Activated CD8-positive, alpha-beta memory T cell treated with anti-CD3 and anti-CD28 coated beads, Interleukin-2, amount 50 U/mL, for 1 hour (primary cell): ENCODE data around the gene AFG1L.
"Not testable (repeated sequence)": the region's sequence is repeated elsewhere in the genome, so short reads cannot be mapped to it uniquely, and the experiment has no call there.

Experiments
- DNase-seq: peaks from one replicate; pipeline ENCODE4 v3.0.0-alpha.2; 2020; ENCODE audit errors: extremely low read depth

The AFG1L gene

DNA sequence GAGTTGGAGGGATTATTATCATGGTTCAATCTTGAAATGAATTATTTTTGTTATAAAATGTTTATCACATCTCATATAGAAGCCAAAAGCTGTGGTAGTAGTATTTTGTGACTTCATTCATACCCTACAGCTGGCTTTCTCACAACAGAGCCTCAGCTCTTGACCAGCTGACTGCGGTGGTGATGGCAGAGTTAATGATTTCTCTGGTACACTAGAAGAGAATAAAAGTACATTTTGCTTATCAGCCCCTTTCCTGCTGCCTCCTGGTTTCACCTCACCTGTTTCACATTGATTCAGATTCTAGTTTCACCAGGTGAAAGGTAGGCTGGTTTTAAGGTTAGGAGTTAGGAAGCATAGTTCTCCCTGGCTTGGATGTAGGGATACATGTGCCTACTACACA lies 55.7 kb downstream of the AFG1L start:
- no peak for DNase-seq

DNA sequence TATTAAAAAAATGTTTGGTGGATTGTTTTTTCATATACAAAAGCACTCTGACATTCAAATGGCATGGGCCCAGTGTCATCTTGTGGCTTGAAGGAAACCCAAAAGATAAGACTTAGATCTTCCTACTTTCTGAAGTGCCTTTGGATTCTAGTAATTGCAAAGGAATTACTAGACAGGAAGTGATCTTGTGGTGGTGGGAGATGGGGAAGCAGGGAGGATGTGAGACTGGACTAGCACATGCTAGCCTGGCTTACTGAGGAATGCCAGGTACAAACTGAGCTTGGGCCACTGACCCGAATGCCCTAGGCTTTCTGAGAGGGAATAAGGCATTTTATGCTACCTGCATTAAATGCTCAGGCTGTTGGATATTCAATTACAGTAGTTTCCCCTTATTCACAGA lies 59.0 kb downstream of the AFG1L start:
- no peak for DNase-seq

DNA sequence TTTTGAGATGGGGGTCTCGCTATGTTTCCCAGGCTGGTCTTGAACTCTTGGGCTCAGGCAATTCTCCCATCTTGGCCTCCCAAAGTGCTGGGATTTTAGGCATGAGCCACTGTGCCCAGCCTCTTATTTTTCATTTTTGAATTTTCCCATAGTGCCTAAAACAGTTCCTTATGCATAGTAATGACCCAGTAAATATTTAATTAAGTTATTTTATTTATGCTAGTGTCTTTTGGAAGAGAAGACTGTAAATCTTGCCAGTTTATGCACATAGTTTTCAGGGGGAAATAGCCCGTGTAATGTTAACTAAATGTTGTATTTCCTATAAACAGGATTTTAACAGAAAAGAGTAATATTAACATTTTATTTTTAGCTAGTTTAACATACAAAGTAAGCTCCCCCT lies 60.3 kb downstream of the AFG1L start:
- DNase-seq: no peak

DNA sequence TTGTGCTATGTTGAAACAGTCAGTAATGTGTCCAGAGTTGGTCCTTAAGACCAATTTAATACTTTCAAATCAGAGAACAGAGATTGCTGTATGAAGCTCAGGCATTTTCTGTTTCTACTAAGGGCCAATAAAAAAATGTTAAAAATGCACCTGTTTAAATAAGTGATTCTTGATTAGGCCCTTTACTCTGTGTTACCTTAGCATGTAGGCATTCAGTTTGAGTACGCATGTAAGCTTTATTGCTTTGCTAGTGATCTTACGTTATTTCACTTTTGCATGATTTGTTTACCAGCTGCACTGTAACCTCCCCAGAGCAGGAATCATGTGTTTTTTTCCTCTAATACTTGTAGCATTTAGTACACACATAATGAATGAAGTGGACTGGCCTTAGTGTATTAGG lies 61.0 kb downstream of the AFG1L start:
- no peak for DNase-seq

DNA sequence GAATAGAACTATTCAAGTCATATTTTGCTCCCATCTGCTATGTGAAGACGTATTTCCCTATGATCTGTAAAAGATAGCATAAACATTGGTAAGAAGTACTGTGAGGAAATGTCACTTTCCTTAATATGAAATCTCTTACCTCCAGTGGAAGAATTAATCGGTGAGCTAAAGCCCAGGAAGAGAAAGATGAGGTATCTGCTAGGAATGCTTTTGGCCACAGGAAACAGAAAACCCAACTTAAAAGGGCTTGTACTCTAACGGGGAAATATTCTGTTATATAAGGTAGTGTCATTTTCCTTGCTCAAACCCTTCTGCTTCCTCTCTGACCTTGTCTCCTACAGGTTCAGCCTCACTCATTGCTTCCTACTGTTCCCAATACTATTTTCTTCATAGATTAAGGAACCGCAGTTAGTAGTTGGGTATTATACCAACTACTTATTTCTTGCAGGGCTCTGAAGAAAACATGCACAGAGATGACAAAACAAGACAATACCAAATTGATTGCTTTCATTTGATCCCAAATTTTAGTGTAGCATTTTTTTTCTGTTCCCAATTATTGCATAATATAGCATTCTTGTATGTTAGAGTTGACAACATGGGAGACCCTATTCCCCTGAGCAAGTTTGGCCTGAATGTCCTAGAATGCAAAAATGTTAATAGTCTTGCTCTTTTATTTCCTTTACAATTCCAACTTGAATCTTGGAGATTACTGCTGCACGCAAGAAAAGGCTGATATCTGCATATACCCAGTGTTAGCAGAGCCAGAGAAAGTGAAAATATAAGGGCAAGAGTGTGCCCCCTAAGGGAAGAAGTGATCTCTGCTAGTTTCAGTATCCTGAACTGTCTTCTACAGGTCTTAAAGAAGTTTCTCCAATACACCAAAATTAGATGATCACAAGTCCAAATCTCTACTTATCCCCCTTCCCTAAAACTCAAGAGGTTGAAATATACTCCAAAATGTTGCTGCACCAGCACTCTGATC lies 65.3 kb downstream of the AFG1L start:
- no peak for DNase-seq

DNA sequence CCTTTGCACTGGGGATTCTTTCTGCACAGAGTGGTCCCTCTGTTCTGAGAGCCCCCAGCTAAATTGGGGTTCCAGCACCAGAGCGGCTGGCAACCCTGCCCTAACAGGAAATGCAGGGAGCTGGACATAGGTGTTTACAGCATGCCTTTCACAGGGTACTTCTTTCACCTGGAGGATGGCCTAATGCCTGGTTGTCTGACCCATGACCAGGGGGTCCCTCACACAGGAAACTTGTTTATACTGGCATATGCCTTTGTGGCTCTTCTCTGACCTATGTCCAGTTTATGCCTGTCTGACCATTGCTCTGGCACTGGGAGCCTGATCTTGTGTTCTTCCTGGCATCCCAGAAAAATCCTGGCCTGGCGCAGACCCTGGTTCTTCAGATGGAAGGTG lies 66.1 kb downstream of the AFG1L start:
- DNase-seq: no peak

DNA sequence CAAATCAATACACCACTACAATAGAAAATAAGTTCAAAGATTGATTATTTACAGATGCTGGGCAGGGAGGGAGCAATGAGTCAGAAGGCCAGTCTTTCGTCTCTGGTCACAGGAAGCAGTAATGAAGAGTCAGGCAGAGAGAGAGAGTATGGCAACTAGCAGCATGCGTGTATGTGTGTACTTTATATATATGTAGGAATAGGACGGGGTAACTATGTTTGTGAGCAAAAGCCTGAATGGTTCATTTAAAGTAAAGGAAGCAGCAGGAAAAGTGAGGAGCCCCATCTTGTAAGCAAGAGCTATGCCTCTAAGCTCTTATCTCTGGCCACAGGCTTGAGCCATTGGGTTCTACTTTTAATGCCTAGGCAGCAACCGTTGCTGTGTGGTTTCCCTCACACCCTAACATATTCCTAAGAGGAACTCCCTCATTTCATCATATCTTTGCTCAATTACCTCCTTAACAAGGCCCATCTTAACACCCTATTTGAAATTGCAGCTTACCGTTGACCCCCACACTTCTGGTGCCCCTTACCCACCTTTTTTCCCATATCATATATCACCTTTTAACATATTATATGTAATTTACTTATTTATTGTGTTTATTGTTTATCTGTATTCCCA lies 66.6 kb downstream of the AFG1L start:
- no peak for DNase-seq

DNA sequence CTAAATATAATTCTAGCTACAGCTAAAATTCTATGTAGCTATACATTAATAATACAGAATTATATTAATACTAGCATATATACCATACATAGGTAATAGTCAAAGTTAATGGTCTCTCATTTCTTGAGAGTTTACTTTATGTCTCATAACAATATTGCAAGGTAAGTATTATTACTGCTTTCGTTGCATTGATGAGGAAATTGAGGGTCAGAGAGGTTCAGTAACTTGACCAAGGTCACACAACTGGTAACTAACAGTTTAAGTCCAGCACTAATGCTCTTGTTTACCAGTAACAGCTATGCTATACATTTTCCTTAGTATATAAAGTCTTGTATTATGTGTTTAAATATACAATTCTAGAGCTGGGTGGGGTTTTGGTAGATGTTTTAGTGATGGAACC lies 67.6 kb downstream of the AFG1L start:
- DNase-seq: no peak

DNA sequence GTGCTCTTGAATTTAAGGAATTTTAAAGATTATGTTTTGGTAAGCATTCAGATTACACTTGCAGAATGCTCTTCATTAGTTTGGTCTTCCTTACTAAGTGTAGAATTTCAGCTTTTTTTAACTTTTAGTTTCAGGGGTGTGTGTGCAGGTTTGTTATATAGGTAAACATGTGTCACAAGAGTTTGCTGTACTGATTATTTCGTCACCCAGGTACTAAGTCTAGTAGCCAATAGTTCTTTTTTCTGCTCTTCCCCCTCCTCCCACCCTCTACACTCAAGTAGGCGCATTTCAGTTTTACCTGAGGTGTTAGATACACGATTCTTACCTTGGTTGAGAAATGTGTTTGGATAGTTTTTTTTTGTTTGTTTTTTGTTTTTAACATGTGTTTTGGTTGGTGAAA lies 68.3 kb downstream of the AFG1L start:
- no peak for DNase-seq

DNA sequence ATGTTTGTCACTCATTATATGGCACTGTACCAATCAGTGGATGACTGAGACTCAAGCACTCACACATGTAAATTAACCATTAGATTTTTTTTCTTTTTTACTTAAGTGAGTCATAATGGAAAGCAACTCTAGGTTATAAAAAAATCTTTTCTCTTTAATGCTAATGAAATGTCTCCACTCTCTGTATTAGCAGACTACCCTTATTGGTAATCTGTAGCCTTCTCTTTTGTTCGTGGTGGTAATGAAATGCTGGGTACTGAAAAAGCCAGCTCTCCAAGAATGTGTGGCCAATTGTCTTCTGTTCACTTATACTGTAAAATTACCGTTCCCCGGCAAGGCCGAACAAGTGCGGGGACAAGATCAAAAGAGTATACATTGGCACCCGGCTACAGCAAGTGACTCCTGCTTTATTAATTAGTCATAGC lies 69.0 kb downstream of the AFG1L start:
- DNase-seq: no peak

DNA sequence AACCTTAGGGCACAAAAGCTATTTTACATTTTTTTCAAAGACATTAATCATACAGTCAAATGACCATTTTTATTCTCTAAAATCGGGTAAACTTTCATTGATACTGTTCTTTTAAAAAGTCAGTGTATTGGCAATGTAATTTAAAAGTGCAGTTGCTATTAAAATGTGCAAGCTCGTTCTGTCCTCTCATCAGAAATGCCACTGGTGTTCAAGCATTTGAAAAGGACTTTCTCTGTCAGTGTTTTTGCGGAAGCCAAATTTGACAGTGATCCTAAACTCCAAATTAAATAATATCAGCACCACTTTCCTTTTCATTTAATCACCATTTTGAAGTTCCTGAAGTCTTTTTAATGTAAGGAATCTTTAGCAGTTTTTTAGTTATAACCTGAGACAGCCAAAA lies 69.6 kb downstream of the AFG1L start:
- DNase-seq: no peak

DNA sequence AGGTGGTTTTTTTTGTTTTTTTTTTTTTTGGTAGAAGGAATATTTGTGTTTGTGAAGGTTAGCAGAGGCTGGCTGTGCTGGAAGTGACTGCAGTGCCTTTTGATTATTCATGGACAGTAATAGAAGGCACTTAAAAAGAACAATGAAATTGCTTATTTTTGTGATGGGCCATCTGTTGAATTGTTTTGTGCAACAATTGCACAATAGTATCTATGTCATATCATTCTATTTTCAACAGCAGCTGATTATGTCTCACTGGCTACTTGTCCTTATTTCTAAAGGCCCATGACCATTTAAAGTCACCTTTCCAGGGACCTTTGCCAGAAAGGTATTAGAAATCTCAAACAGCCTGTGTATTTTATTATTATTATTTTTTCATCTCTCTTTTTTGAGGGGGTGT lies 70.6 kb downstream of the AFG1L start:
- DNase-seq: no peak

DNA sequence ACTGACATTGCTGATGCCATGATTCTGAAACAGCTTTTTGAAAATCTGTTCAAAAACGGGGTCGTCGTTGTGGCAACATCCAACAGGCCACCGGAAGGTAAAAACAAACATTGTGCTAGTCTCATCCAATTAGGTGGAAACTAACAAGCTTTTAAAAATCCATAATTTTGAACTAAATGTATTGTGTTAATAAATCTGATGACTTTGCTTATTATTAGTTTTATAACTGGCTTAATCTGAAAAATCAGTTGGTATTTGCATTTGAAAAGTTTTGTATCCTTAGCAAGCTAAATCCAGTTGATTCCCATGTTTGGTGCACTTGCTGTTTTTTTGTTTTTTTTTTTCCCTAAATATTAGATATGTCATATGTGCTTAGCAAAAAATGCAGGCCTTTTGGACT lies 71.4 kb downstream of the AFG1L start:
- no peak for DNase-seq

DNA sequence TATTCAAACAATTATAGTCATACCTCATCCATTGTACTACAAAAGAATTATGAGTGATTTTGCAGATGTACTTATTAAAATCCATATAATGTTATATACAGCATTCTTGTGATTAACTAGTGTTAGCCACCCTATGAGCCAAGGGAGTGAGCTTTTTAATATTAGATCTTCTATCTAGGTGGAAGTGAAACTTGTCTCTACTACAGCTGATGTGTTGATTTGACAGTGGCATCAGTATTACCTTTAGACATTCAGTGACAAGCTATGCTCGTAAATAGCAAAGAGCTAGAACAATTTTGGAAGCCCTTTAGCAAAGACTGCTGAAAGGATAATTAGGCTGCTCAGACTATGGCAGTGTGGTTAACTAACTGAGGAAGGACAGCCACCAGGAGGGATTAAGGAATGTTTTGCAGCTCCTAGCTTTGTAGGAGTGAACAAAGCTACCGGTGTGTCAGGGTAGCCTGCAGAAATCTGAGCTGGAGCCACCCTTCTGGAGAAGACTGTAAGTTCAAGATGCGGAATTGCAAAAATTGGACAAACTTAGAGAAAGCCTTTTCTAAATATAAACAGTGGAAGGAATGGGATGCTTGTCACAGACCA lies 73.7 kb downstream of the AFG1L start:
- DNase-seq: no peak

DNA sequence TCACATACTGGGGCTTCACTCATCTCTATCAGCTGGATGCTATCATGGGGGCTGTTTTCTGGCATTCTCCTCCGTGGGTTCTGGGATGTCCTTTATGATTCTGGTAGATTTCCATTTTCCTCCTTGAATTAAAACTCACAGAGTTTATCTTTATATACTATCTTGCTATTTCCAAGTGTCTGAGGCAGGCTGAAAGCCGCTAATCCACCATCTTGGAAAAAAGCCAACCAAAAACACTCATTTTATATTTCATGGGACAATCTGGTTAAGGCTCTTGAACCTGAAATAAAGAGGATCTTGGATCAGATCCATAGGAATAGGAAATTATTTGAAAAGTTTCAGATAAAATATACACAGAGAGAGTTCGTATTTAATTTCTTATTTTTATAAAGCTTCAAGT lies 86.0 kb downstream of the AFG1L start:
- no peak for DNase-seq

DNA sequence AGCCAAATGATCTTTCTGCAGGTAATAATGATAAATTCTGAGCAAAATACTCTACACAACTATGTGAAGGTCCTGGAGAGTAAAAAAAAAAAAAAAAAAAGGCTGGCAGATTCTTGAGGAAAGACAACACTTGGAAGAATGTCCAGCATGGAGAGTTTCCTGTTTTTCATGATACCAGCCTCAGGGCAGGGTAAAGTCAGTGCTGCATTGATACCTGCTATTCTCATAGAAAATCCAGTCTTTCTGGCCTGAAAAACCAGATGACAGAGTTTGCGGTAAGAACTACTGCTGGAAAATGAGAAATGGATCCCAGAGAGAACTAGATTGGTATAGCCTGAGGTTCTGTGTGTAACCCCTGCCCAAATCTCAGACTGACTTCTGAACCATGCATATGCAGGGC lies 89.1 kb downstream of the AFG1L start:
- no peak for DNase-seq

DNA sequence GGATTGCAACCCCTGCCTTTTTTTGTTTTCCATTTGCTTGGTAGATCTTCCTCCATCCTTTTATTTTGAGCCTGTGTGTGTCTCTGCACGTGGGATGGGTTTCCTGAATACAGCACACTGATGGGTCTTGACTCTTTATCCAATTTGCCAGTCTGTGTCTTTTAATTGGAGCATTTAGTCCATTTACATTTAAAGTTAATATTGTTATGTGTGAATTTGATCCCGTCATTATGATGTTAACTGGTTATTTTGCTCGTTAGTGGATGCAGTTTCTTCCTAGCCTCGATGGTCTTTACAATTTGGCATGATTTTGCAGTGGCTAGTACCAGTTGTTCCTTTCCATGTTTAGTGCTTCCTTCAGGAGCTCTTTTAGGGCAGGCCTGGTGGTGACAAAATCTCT lies 94.3 kb downstream of the AFG1L start:
- DNase-seq: not testable (repeated sequence)

DNA sequence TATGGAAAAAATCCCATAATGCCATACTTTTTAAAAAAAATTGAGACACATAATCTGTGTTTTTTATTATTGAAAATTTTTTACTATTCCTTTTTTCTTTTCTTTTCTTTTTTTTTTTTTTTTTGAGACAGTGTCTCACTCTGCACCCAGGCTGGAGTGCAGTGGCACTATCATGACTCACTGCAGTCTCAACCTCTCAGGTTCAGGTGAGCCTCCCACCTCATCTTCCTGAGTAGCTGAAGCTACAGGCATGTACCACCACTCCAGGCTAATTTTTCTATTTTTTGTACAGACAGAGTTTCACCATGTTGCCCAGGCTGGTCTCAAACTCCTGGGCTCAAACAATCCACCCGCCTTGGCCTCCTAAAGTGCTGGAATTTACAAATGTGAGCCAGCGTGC lies 100.4 kb downstream of the AFG1L start:
- DNase-seq: no peak

DNA sequence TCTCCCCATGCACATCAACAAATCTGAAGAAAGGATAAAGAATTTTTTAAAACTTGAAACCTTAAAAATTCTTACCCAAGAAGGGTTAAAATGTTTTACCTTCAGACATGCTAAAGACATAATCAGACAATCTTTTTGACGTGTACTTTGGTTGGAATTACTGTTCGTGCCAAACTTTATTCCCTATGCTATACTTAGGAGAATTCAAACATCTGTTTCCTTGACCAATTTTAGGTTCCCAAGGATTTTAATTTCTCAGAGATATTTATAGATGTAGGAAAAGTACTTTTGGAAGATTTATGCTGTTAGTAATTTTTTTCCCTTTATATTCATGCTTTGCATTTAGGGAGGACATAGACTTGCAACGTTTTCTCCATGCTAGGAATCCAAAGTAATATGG lies 108.4 kb downstream of the AFG1L start:
- DNase-seq: no peak

DNA sequence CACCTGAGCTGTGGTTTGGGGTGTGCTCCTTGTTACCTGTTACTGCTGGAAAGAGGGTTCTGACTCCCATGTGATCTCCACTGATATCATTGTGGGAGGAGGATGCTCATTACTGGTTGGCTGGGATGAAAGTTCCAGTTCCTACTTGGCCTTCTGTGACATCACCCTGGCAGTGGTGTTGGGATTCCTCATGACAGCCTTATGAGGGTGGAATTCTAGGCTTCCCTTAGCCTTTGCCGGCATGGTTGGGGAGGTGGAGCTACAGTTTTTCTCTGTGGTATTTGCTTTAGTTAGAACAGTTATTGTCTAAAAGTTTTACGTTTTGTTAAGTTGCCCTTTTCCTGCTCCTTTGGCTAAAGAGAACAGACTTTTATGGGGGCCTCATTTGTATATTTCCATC lies 112.1 kb downstream of the AFG1L start:
- DNase-seq: no peak

DNA sequence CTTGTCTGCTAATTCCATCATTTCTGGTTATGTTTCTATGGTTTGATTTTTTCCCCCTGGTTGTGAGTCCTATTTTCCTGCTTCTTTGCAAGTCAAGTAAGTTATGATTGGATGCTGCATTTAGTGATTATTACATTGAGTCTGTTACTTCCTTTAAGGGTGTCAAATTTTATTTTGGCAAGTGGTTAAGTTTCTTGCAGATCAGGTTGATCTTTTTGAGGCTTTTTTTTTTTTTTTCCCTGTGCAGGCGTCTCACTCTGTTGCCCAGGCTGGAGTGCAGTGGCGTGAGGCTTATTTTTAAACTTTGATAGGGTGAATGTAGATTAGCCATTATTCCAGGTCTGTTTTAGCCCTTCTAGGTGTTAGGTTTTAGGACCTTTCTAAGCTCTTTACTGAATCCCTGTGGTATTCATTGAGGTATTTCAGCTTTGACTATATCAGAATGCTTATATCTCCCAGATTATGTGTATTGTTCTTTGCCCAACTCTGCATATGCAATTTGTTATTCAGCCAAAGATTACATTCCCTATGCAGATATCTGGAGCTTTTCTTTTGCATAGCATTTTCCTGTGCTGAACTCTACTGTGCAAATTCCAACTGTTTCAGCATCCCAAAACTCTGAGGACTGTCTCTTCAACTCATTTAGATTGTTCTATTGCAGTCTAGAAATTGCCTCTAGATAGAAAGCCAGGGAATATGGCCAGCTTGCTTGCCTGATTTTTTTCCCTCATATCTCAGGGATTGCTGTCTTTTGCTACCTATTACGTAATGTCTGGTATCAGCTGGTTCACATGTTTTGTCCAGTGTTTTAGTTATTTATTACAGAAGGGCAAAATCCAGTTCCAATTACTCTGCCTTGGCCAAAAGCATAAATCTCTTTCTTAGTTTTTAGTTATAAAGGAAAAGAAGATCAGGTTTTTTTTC lies 113.3 kb downstream of the AFG1L start:
- DNase-seq: no peak

DNA sequence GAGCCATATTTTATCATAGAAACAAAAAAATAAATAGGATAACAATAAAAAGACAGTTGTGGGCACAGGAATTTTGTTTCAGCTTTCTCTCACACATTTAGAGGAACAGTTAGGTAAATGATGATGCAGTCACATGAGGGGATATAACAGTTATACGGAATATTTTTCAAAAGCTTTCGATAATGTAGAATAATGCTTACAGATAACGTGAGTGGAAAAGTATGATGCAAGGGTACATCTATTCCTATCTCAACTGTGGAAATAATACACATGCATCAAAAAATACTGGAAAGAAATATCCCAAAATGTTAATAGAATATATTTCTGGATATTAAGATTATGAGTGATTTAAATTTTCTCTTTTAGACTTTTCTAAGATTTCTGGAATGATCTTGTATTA lies 114.0 kb downstream of the AFG1L start:
- DNase-seq: no peak
